DOHH2 (cell line): Measurements from ENCODE around the gene TGFB2.

ENCODE experiments used
- H3F3A ChIP-seq: fragments of 200-600 bp; sonication (generic), shearing (Covaris generic); 2 replicates; pipeline ENCODE4 v1.6.0; 2016; ENCODE audit warnings: antibody characterized with exemption, mild to moderate bottlenecking; ENCODE audit not compliant: control insufficient read depth, insufficient read depth
- H3K27ac ChIP-seq: fragments of 200-600 bp; sonication (generic); 2 replicates; pipeline ENCODE4 v1.5.1; 2014; ENCODE audit warnings: low read depth, mild to moderate bottlenecking, low read length, moderate library complexity
- H3K27me3 ChIP-seq: fragments of 200-600 bp; sonication (generic); 2 replicates; pipeline ENCODE4 v1.6.1; 2014; ENCODE audit warnings: mild to moderate bottlenecking, low read length, mixed read lengths; ENCODE audit not compliant: control insufficient read depth
- H3K36me3 ChIP-seq: fragments of 200-600 bp; sonication (generic); 2 replicates; pipeline ENCODE4 v1.6.1; 2014; ENCODE audit warnings: mild to moderate bottlenecking, low read length, moderate library complexity, mixed read lengths; ENCODE audit not compliant: control insufficient read depth
- H3K4me1 ChIP-seq: fragments of 200-600 bp; sonication (generic); 2 replicates; pipeline ENCODE4 v1.6.1; 2014; ENCODE audit warnings: mild to moderate bottlenecking, low read length, mixed read lengths; ENCODE audit not compliant: control insufficient read depth
- H3K4me2 ChIP-seq: fragments of 200-600 bp; sonication (generic); 2 replicates; pipeline ENCODE4 v1.6.0; 2014; ENCODE audit warnings: mild to moderate bottlenecking, low read length, moderate library complexity
- H3K4me3 ChIP-seq: fragments of 200-600 bp; sonication (generic); 2 replicates; pipeline ENCODE4 v1.5.1; 2014; ENCODE audit warnings: mild to moderate bottlenecking, low read length, mixed read lengths
- H3K79me2 ChIP-seq: fragments of 200-600 bp; sonication (generic); 2 replicates; pipeline ENCODE4 v1.6.1; 2014; ENCODE audit warnings: mild to moderate bottlenecking, low read length, mixed read lengths; ENCODE audit not compliant: control insufficient read depth
- H3K9me2 ChIP-seq: fragments of 200-600 bp; sonication (generic); replicated peaks from 2 replicates; pipeline ENCODE4 v1.6.1; 2014; ENCODE audit warnings: mild to moderate bottlenecking, low read length, mixed read lengths; ENCODE audit not compliant: control insufficient read depth
- H3K9me3 ChIP-seq: fragments of 200-600 bp; sonication (generic); 2 replicates; pipeline ENCODE4 v1.6.1; 2014; ENCODE audit warnings: antibody characterized with exemption, low read length, mixed read lengths; ENCODE audit not compliant: control insufficient read depth, insufficient read depth
- H4K20me1 ChIP-seq: fragments of 200-600 bp; sonication (generic); 2 replicates; pipeline ENCODE4 v1.6.0; 2014; ENCODE audit warnings: low read depth, mild to moderate bottlenecking, antibody characterized with exemption, low read length, moderate library complexity; ENCODE audit not compliant: control insufficient read depth, insufficient read depth
- EZH2phosphoT487 ChIP-seq: fragments of 200-600 bp; sonication (generic); IDR thresholded peaks from 2 replicates; pipeline ENCODE4 v1.6.1; 2017; ENCODE audit warnings: borderline replicate concordance, mild to moderate bottlenecking, antibody characterized with exemption, low read length, moderate library complexity, mixed read lengths
- TF ChIP-seq, protein P1 (sequence below): fragments of 200-600 bp; sonication (generic); IDR thresholded peaks from one replicate; pipeline ENCODE4 v1.5.1; 2014; ENCODE audit warnings: antibody characterized with exemption, mild to moderate bottlenecking, low read depth, low read length; ENCODE audit not compliant: poor library complexity, severe bottlenecking

TGFB2 gene

DNA sequence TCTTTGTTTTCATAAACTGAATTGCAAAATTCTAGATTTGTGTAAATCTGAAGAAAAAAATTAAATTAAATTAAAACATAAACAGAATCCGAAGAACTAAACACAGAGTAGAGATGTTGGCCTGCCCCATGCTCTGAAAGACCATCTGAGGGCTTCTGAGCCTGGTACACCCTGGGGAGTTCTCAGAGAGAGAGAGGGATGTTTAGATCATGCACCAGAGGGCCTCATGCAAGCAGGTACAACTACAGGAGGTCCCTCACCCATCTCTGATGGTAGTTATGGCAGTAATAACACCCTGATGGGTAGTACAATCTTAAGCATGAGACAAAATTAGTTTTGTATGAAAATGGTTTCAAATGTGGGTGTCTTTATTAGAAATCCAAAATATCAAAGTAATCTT is 127.7 kb downstream of the TGFB2 start:
- Histone ChIP-seq H3K36me3 (no peaks in the 10 kb centered on the region), H3K27me3 (no peaks in the 10 kb centered on the region), H3K4me3 (no peak overlapping the region), H3K4me1 (peaks cover 14% of the 10 kb centered on the region), H3K9me2 (no peaks in the 10 kb centered on the region), H3K4me2 (no peak overlapping the region), H4K20me1 (no peaks in the 10 kb centered on the region), H3F3A (no peaks in the 10 kb centered on the region), H3K27ac (no peak overlapping the region), H3K79me2 (no peaks in the 10 kb centered on the region), H3K9me3 (no peaks in the 10 kb centered on the region)
- no peak for TF ChIP-seq EZH2phosphoT487
- TF ChIP-seq, protein P1, sequence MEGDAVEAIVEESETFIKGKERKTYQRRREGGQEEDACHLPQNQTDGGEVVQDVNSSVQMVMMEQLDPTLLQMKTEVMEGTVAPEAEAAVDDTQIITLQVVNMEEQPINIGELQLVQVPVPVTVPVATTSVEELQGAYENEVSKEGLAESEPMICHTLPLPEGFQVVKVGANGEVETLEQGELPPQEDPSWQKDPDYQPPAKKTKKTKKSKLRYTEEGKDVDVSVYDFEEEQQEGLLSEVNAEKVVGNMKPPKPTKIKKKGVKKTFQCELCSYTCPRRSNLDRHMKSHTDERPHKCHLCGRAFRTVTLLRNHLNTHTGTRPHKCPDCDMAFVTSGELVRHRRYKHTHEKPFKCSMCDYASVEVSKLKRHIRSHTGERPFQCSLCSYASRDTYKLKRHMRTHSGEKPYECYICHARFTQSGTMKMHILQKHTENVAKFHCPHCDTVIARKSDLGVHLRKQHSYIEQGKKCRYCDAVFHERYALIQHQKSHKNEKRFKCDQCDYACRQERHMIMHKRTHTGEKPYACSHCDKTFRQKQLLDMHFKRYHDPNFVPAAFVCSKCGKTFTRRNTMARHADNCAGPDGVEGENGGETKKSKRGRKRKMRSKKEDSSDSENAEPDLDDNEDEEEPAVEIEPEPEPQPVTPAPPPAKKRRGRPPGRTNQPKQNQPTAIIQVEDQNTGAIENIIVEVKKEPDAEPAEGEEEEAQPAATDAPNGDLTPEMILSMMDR, result no peak

DNA sequence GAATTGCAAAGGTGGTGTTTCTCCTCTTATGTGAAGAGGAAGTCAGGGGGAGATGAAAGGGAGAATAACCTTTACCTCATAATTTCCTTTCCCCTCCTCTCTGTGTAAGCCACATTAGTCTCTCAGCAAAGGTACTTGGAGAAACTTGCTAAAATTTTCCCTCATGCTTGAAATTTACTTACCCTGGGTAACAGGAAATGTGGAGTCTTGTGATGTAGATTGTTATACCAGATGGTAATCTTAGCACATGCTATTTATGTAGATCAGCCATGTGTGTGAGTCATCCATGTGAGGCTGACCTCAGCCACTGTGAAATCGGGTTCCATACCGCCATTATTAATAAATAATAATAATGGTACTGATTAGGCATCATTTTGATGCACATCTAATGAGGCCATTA is 128.4 kb downstream of the TGFB2 start:
- Histone ChIP-seq H3K36me3 (no peaks in the 10 kb centered on the region), H4K20me1 (no peaks in the 10 kb centered on the region), H3K79me2 (no peaks in the 10 kb centered on the region), H3K9me2 (no peaks in the 10 kb centered on the region), H3K27me3 (no peaks in the 10 kb centered on the region), H3K27ac (no peak overlapping the region), H3K4me1 (peaks cover 14% of the 10 kb centered on the region), H3K9me3 (no peaks in the 10 kb centered on the region), H3K4me3 (no peak overlapping the region), H3K4me2 (no peak overlapping the region), H3F3A (no peaks in the 10 kb centered on the region)
- TF ChIP-seq, protein P1, result no peak
- no peak for TF ChIP-seq EZH2phosphoT487

DNA sequence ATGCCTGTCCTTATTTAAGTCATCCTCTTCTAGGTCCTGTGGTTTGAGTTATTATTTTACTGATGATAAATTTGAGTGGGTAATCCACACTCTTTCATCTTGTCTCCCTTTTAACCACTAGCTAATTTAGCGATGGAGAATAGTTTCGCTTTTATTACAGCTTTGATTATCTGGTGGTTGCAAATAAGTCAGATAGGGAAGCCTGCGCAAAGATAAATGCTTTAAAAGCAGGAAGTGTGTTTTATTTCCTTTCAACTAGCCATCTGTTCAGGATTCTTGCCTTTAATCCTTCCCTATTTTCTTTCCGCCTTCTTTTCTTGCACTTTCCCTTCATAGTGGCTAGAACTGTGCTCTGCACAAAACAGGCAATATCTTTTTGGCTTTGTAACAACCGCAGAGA is 129.0 kb downstream of the TGFB2 start:
- Histone ChIP-seq H3K27me3 (no peaks in the 10 kb centered on the region), H3K9me2 (no peaks in the 10 kb centered on the region), H3K79me2 (no peaks in the 10 kb centered on the region), H3K4me2 (peak overlapping the region; percentile 39), H3K9me3 (no peaks in the 10 kb centered on the region), H3K4me3 (peak overlapping the region; percentile 13; the same call in 1 of the 2 replicates), H3K27ac (no peak overlapping the region), H3F3A (no peaks in the 10 kb centered on the region), H4K20me1 (no peaks in the 10 kb centered on the region), H3K4me1 (peaks cover 14% of the 10 kb centered on the region), H3K36me3 (no peaks in the 10 kb centered on the region)
- TF ChIP-seq EZH2phosphoT487, result no peak
- TF ChIP-seq, protein P1, result no peak

DNA sequence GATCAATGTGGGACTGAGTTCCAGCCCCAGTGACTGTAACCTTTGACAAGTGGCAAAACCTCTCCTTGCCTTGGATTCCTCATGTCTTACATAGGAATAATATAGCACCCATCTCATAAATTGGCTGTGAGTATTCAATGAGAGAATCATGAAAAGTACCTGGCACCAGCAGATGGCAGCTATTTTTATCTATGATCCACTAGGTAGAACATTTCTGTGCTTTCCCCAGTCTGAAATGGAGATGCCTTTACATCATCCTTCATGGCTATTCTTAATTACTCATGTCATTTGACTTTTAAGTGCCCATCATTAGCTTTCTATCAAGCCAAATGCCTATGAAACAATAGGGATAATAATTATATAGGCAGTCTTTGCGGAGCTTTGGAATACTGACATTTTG is 130.1 kb downstream of the TGFB2 start:
- no peak overlapping the region for H3K4me2 ChIP-seq
- no peaks in the 10 kb centered on the region for H3K27me3 ChIP-seq
- H4K20me1 ChIP-seq, result no peaks in the 10 kb centered on the region
- H3K9me2 ChIP-seq, result no peaks in the 10 kb centered on the region
- H3K79me2 ChIP-seq, result no peaks in the 10 kb centered on the region
- TF ChIP-seq, protein P1, result no peak
- TF ChIP-seq EZH2phosphoT487, result no peak
- H3F3A ChIP-seq, result no peaks in the 10 kb centered on the region
- H3K4me1 ChIP-seq, result peaks cover 14% of the 10 kb centered on the region
- no peak overlapping the region for H3K27ac ChIP-seq
- no peaks in the 10 kb centered on the region for H3K9me3 ChIP-seq
- no peaks in the 10 kb centered on the region for H3K36me3 ChIP-seq
- H3K4me3 ChIP-seq, result no peak overlapping the region
